AG09309 (cell line): Measurements from ENCODE around the gene CRAMP1.

Source experiments
- DNase-seq: peaks from one replicate; pipeline ENCODE4 v3.0.0-alpha.2; 2010; ENCODE audit warnings: low read depth
- H3K4me3 ChIP-seq: 2 replicates; pipeline ENCODE4 v1.5.1; 2011; ENCODE audit warnings: mild to moderate bottlenecking, low read depth, low read length, moderate library complexity; ENCODE audit not compliant: control insufficient read depth
- CTCF ChIP-seq: IDR thresholded peaks from 2 replicates; pipeline ENCODE4 v1.5.1; 2011; ENCODE audit warnings: mild to moderate bottlenecking, low read depth, low read length, inconsistent platforms; ENCODE audit not compliant: insufficient read depth, control insufficient read depth; ENCODE audit errors: missing control alignments

CRAMP1 gene

DNA sequence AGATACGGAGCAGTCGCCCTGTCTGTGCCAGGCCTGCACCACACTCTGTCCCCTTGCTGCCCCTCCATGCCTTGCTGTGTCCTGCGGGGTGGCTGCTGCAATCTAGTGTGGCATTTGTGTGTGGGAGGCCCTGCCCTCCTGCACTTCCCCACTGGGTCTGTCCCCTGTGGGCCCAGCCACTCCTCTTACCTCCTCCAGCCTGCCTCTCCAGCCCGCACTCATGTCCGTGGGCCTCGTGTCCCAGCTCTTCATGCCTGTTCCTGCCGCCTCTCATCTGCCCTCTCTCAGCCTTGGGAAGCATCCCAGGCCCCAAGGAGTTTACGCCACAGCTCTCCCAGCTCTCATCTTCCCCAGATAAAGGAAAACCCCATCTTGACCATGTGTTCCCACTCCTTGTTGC lies 26.6 kb downstream of the CRAMP1 start:
- no peak overlapping the region for H3K4me3 ChIP-seq
- no peak for DNase-seq
- no peak for TF ChIP-seq CTCF

GRCh38 chr16:1639282-1639681 lies 27.1 kb downstream of the CRAMP1 start:
- no peak for TF ChIP-seq CTCF
- DNase-seq = no peak

GRCh38 chr16:1639860-1640259 lies 27.7 kb downstream of the CRAMP1 start:
- H3K4me3 ChIP-seq = no peak overlapping the region
- no peak for TF ChIP-seq CTCF
- no peak for DNase-seq

More at GRCh38 chr16:1639282-1639681, 27.1 kb downstream of the CRAMP1 start:
- H3K4me3 ChIP-seq = no peak overlapping the region

DNA sequence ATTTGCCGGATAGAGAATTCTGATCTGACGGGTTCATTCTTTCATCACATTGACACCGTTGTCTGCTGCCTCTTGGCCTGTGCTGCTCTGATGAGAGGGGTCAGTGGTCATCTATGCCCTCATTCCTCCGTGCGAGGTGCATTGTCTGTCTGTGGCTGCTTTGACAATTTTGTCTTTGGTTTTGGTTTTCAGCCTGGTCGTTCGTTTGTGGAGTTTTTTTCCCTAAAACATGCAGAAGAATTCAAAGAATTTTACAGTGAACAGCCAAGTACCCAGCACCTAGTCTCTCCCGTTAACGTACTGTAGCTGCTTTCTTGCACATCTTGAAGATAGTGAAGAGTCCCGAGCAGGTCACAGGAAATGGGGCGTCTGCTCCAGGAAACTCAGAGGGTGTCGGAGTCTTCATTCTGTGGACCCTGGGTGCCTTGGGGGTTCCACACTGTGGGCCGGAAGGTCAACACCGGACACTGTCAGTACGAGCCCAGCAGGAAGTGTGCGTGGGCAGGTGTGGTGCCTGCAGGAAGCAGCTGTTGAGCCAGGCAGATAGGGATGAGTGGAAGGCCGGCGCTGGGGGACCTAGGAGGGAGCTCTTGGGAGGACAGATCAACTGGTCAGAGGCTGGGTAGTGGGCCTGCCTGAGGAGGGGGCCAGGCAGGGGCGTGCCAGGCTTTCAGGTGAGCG lies 28.2 kb downstream of the CRAMP1 start:
- DNase-seq = no peak
- no peak overlapping the region for H3K4me3 ChIP-seq
- no peak for TF ChIP-seq CTCF

- H3K4me3 ChIP-seq = no peak overlapping the region
- no peak for TF ChIP-seq CTCF
- no peak for DNase-seq
Measured at GRCh38 chr16:1641261-1641660, 29.1 kb downstream of the CRAMP1 start.

- DNase-seq = no peak
- no peak overlapping the region for H3K4me3 ChIP-seq
- no peak for TF ChIP-seq CTCF
Measured at GRCh38 chr16:1642148-1642547, 30.0 kb downstream of the CRAMP1 start.
